ENCODE data around the gene MICALL1. TPM values are rescaled to one million over a fixed set of nuclear protein-coding genes. Genes with fewer than 3 reads are reported as not detected.

MICALL1 gene
- total and polyA plus RNA-seq, 2 of the 4 experiments (the other 2 are of a cell fraction), result 12.4 to 22.3 TPM

Small RNA genes within 50 kb of the gene (microRNA-seq; reads per million reads assigned to microRNA genes)
- gene MIR4534 (ENCODE audit: unreplicated experiment), result not detected
- gene MIR6820 (ENCODE audit: unreplicated experiment), result 2.9 reads per million

Other genes with a start within 250 kb of the MICALL1 start
- gene PDXP, start 247.6 kb upstream of the MICALL1 start, total RNA-seq (2012; rRNA removed), result 5.4 and 5.6 TPM in 2 replicates
- 24.1 and 26.5 TPM in 2 replicates for gene PDXP, start 247.6 kb upstream of the MICALL1 start, polyA plus RNA-seq (2012; rRNA removed)
- gene LGALS1, start 230.7 kb upstream of the MICALL1 start, total RNA-seq (2012; rRNA removed), result 9,081 and 15,383 TPM in 2 replicates
- 11,896 and 18,749 TPM in 2 replicates for gene LGALS1, start 230.7 kb upstream of the MICALL1 start, polyA plus RNA-seq (2012; rRNA removed)
- gene NOL12, start 220.0 kb upstream of the MICALL1 start, total RNA-seq (2012; rRNA removed), result 16.0 and 29.7 TPM in 2 replicates
- gene NOL12, start 220.0 kb upstream of the MICALL1 start, polyA plus RNA-seq (2012; rRNA removed), result 25.6 and 25.7 TPM in 2 replicates
- 46.4 and 47.5 TPM in 2 replicates for gene TRIOBP, start 209.2 kb upstream of the MICALL1 start, total RNA-seq (2012; rRNA removed)
- 65.5 and 69.8 TPM in 2 replicates for gene TRIOBP, start 209.2 kb upstream of the MICALL1 start, polyA plus RNA-seq (2012; rRNA removed)
- 25.6 and 32.3 TPM in 2 replicates for gene GCAT, start 98.4 kb upstream of the MICALL1 start, total RNA-seq (2012; rRNA removed)
- gene GCAT, start 98.4 kb upstream of the MICALL1 start, polyA plus RNA-seq (2012; rRNA removed), result 20.6 and 26.2 TPM in 2 replicates
- gene GALR3, start 82.9 kb upstream of the MICALL1 start, total RNA-seq (2012; rRNA removed), result not detected in 2 replicates
- gene GALR3, start 82.9 kb upstream of the MICALL1 start, polyA plus RNA-seq (2012; rRNA removed), result not detected in 2 replicates
- 18.5 and 20.3 TPM in 2 replicates for gene ANKRD54, start 62.0 kb upstream of the MICALL1 start, total RNA-seq (2012; rRNA removed)
- 31.3 and 31.5 TPM in 2 replicates for gene ANKRD54, start 62.0 kb upstream of the MICALL1 start, polyA plus RNA-seq (2012; rRNA removed)
- 464 and 593 TPM in 2 replicates for gene EIF3L, start 56.9 kb upstream of the MICALL1 start, total RNA-seq (2012; rRNA removed)
- 354 and 391 TPM in 2 replicates for gene EIF3L, start 56.9 kb upstream of the MICALL1 start, polyA plus RNA-seq (2012; rRNA removed)
- gene C22orf23, start 47.3 kb downstream of the MICALL1 start, total RNA-seq (2012; rRNA removed), result 0.28 and 0.54 TPM in 2 replicates
- gene C22orf23, start 47.3 kb downstream of the MICALL1 start, polyA plus RNA-seq (2012; rRNA removed), result 0.39 and 0.50 TPM in 2 replicates
- gene POLR2F, start 47.4 kb downstream of the MICALL1 start, total RNA-seq (2012; rRNA removed), result 26.0 and 68.6 TPM in 2 replicates
- gene POLR2F, start 47.4 kb downstream of the MICALL1 start, polyA plus RNA-seq (2012; rRNA removed), result 147 and 180 TPM in 2 replicates
- not detected in 2 replicates for gene SOX10, start 78.3 kb downstream of the MICALL1 start, total RNA-seq (2012; rRNA removed)
- gene SOX10, start 78.3 kb downstream of the MICALL1 start, polyA plus RNA-seq (2012; rRNA removed), result not detected in 2 replicates
- 14.4 and 16.5 TPM in 2 replicates for gene PICK1, start 151.1 kb downstream of the MICALL1 start, total RNA-seq (2012; rRNA removed)
- gene PICK1, start 151.1 kb downstream of the MICALL1 start, polyA plus RNA-seq (2012; rRNA removed), result 21.0 and 22.1 TPM in 2 replicates
- not detected in 2 replicates for gene SLC16A8, start 177.9 kb downstream of the MICALL1 start, total RNA-seq (2012; rRNA removed)
- not detected in 2 replicates for gene SLC16A8, start 177.9 kb downstream of the MICALL1 start, polyA plus RNA-seq (2012; rRNA removed)
- gene BAIAP2L2, start 204.4 kb downstream of the MICALL1 start, total RNA-seq (2012; rRNA removed), result 0.18 and 0.28 TPM in 2 replicates
- 0.46 and 0.67 TPM in 2 replicates for gene BAIAP2L2, start 204.4 kb downstream of the MICALL1 start, polyA plus RNA-seq (2012; rRNA removed)